K562 (cell line): ENCODE measurements around the gene MTMR10. TPM values are rescaled to one million over a fixed set of nuclear protein-coding genes. Genes with fewer than 3 reads are reported as not detected.

Source experiments
- CCNT2 ChIP-seq: IDR thresholded peaks from 2 replicates; pipeline ENCODE4 v1.6.1; 2011; ENCODE audit warnings: borderline replicate concordance, low read depth, mild to moderate bottlenecking, moderate library complexity, mixed read lengths, low read length; ENCODE audit not compliant: insufficient read length; ENCODE audit errors: extremely low read depth
- CEBPZ ChIP-seq: fragments of 150-350 bp; IDR thresholded peaks from 2 replicates; pipeline ENCODE4 v1.6.1; 2014; ENCODE audit warnings: low read depth, mild to moderate bottlenecking, low read length, borderline replicate concordance
- ERF ChIP-seq: fragments of 450-650 bp; formaldehyde crosslinking; IDR thresholded peaks from 2 replicates; pipeline ENCODE4 v1.4.0; 2020; ENCODE audit warnings: mild to moderate bottlenecking, mixed read lengths
- GTF2A2 ChIP-seq: IDR thresholded peaks from 2 replicates; pipeline ENCODE4 v1.6.1; 2016; ENCODE audit warnings: mild to moderate bottlenecking, missing genetic modification characterization, missing compliant biosample characterization
- MTA2 ChIP-seq: fragments of 450-650 bp; IDR thresholded peaks from 2 replicates; pipeline ENCODE4 v1.6.1; 2016; ENCODE audit warnings: low read depth
- PRDM10 ChIP-seq: fragments of 450-650 bp; IDR thresholded peaks from 2 replicates; pipeline ENCODE4 v1.6.1; 2018; ENCODE audit not compliant: partially characterized antibody
- PYGO2 ChIP-seq: fragments of 450-650 bp; IDR thresholded peaks from 2 replicates; pipeline ENCODE4 v1.6.1; 2016; ENCODE audit warnings: mild to moderate bottlenecking, missing genetic modification characterization, moderate library complexity, missing compliant biosample characterization
- SMAD3 ChIP-seq: fragments of 450-650 bp; formaldehyde crosslinking; conservative IDR thresholded peaks from 2 replicates; pipeline ENCODE4 v1.4.0; 2020; ENCODE audit warnings: mild to moderate bottlenecking
- TEAD1 ChIP-seq, 2 experiments: fragments of 450-650 bp in 1 of 2; sonication (generic) in 1 of 2; formaldehyde crosslinking; IDR thresholded peaks; 2 replicates each; pipeline versions ENCODE4 v1.4.0 to v1.8.0; 2020 to 2022; ENCODE audit warnings: mild to moderate bottlenecking in 2 of 2, missing genetic modification reagents in 1 of 2
- TEAD4 ChIP-seq, 2 experiments: sonication (generic) in 1 of 2; formaldehyde crosslinking in 1 of 2; IDR thresholded peaks; 2 replicates each; pipeline versions ENCODE4 v1.6.1 to v1.8.0; 2012 to 2022; ENCODE audit warnings: borderline replicate concordance in 1 of 2, inconsistent platforms in 1 of 2, low read length in 1 of 2, mild to moderate bottlenecking in 1 of 2, missing genetic modification reagents in 1 of 2
- USF2 ChIP-seq: sonication (generic); formaldehyde crosslinking; IDR thresholded peaks from 2 replicates; pipeline ENCODE4 v1.5.0; 2020; ENCODE audit warnings: missing genetic modification reagents
- ZBTB11 ChIP-seq, 3 experiments: fragments of 200-800 bp in 1 of 3; fragments of 250-450 bp in 1 of 3; fragments of 450-650 bp in 1 of 3; sonication (Bioruptor Pico) in 1 of 3; sonication (Bioruptor generic) in 1 of 3; formaldehyde crosslinking in 1 of 3; IDR thresholded peaks; 2 replicates each; pipeline versions ENCODE4 v1.6.1 to v1.8.0; 2016 to 2022; ENCODE audit warnings: mild to moderate bottlenecking in 2 of 3, missing genetic modification characterization in 2 of 3, missing compliant biosample characterization in 1 of 3, moderate library complexity in 1 of 3
- ZNF197 ChIP-seq: fragments of 200-800 bp; sonication (Bioruptor generic); IDR thresholded peaks from 2 replicates; pipeline ENCODE4 v1.6.1; 2016; ENCODE audit warnings: low read depth, missing genetic modification characterization, missing compliant biosample characterization
- ZNF316 ChIP-seq: fragments of 450-650 bp; IDR thresholded peaks from 2 replicates; pipeline ENCODE4 v1.6.1; 2016
- polyA plus RNA-seq, 8 experiments: library from polyadenylated mRNA; depleted of rRNA in 4 of 8; stranded (reverse) in 5 of 8; unstranded in 3 of 8; fragments of >200 nt; fragmentation: Nextera tagmentation in 2 of 8; fragmentation: Illumina TruSeq in 1 of 8; extraction: Ambion mirVana in 2 of 8; extraction: Trizol in 1 of 8; gene quantifications; 2 replicates each; pipeline versions ENCODE4 v1.2.1 to v1.2.3, GENCODE V29; 2011 to 2014; ENCODE audit warnings: inconsistent platforms in 1 of 8, missing spikeins in 1 of 8
- total RNA-seq, 7 experiments: library from RNA; depleted of rRNA in 6 of 7; stranded (reverse); fragments of >200 nt in 6 of 7; fragmentation: Illumina TruSeq in 2 of 7; extraction: Trizol in 2 of 7; gene quantifications; 2 replicates each; pipeline versions ENCODE4 v1.2.1 to v1.2.3, GENCODE V29; 2011 to 2021; ENCODE audit warnings: low replicate concordance in 1 of 7

The MTMR10 gene
- total and polyA plus RNA-seq, 9 of the 15 experiments (the other 6 are each of a cell fraction or from before 2014, with no cell fraction given): 1.6 to 6.8 (median 4.8) TPM

- TF ChIP-seq SMAD3 (CRISPR knock-in tag): no peak
- peak in 1 of 2 experiments; percentile 59; a peak in 1 of 4 replicates for TF ChIP-seq TEAD1 (CRISPR knock-in tag; IDR thresholded peaks at IDR 0.05)
- no peak for TF ChIP-seq ZNF316
- peak; percentile 72 for TF ChIP-seq ZNF197 (CRISPR knock-in tag)
- peak; percentile 96 for TF ChIP-seq MTA2
- no peak for TF ChIP-seq CCNT2
- TF ChIP-seq PRDM10: no peak
- no peak for TF ChIP-seq ERF (CRISPR knock-in tag)
- no peak for TF ChIP-seq CEBPZ
- no peak for TF ChIP-seq PYGO2 (tag)
- TF ChIP-seq TEAD4 (IDR thresholded peaks at IDR 0.05; ENCODE audit: low read length): peak; percentile 99
- TF ChIP-seq TEAD4 (CRISPR knock-in tag; IDR thresholded peaks at IDR 0.05; ENCODE audit: borderline replicate concordance): no peak
- TF ChIP-seq ZBTB11 (CRISPR knock-in tag; IDR thresholded peaks at IDR 0.05): peak in 1 of 3 experiments; percentile 73; a peak in 2 of 6 replicates
- TF ChIP-seq GTF2A2 (tag): no peak
- no peak for TF ChIP-seq USF2 (CRISPR knock-in tag)
Measured at GRCh38 chr15:30978328-30978727, 13.1 kb downstream of the MTMR10 start (continued).
